Measurements from ENCODE around the gene ARHGAP19. TPM values are rescaled to one million over a fixed set of nuclear protein-coding genes. Genes with fewer than 3 reads are reported as not detected.
A peak's percentile ranks its signal among the peaks of the same experiment; 100 is the strongest.

Gene ARHGAP19
- total and polyA plus RNA-seq, 7 donors = 3.0 to 9.1 (median 6.0) TPM

DNA sequence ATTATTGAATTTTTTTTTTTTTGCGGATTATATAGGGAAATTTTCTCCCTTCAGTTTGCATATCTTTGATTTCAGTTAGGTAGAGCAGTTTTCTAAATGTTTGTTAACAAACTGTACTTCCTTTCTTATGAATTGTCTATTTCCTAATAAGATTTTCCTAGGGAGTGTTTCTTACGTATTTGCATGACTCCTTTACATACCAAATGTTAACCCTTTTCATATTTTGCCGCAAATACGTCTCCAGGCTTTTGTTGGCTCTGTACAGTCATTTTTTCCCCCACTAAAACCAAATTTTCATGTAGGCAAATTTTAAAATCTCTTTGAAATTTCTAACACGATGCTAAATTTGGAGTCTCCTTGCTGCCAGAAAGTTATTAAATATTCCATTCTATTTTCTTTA is 44.0 kb upstream of the ARHGAP19 start:
- 8 to 37% methylated on average over 5 of the region's 5 CpGs for WGBS, 2 donors
- DNase-seq = no peak
- peaks cover 0 to 39% (median 31%) of the 10 kb centered on the region in 4 donors for H3K4me1 ChIP-seq
- H3K4me3 ChIP-seq = no peak overlapping the region
- no peaks in the 10 kb centered on the region for H3K9me3 ChIP-seq
- H3K27me3 ChIP-seq = no peaks in the 10 kb centered on the region
- intact Hi-C loops (cut with DNase I) = no loop called here
- TF ChIP-seq POLR2A (IDR thresholded peaks at IDR 0.05) (no peak), EP300 (IDR thresholded peaks at IDR 0.05) (no peak), POLR2AphosphoS5 (IDR thresholded peaks at IDR 0.05) (no peak)
- TF ChIP-seq, protein P1, sequence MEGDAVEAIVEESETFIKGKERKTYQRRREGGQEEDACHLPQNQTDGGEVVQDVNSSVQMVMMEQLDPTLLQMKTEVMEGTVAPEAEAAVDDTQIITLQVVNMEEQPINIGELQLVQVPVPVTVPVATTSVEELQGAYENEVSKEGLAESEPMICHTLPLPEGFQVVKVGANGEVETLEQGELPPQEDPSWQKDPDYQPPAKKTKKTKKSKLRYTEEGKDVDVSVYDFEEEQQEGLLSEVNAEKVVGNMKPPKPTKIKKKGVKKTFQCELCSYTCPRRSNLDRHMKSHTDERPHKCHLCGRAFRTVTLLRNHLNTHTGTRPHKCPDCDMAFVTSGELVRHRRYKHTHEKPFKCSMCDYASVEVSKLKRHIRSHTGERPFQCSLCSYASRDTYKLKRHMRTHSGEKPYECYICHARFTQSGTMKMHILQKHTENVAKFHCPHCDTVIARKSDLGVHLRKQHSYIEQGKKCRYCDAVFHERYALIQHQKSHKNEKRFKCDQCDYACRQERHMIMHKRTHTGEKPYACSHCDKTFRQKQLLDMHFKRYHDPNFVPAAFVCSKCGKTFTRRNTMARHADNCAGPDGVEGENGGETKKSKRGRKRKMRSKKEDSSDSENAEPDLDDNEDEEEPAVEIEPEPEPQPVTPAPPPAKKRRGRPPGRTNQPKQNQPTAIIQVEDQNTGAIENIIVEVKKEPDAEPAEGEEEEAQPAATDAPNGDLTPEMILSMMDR (IDR thresholded peaks at IDR 0.05) = no peak
- peak overlapping the region in 1 of 4 donors; percentile 32 for H3K27ac ChIP-seq
- no peaks in the 10 kb centered on the region for H3K36me3 ChIP-seq

DNA sequence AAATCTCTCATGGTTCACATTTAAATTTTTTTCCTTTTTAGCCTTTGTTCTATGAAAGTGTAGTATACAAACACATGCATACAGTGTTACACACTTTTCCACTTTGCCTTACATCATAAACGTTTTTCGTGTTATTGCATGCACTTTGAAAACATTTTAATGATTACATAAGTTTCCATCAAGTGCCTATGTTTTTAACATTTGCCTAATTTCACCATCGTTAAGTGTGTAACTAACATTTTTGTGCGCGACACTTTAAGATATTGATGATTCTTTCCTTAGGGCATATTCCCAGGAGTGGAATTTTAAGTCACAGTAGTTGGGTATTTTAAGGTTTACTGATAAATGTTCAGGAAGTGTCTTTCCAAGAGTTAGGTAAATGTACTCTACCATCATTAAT is 43.6 kb upstream of the ARHGAP19 start:
- Histone ChIP-seq H3K36me3 (no peaks in the 10 kb centered on the region), H3K27me3 (no peaks in the 10 kb centered on the region), H3K4me1 (peaks cover 0 to 44% (median 35%) of the 10 kb centered on the region in 4 donors), H3K9me3 (no peaks in the 10 kb centered on the region), H3K4me3 (no peak overlapping the region), H3K27ac (no peak overlapping the region)
- TF ChIP-seq EP300 (IDR thresholded peaks at IDR 0.05) (no peak), POLR2AphosphoS5 (IDR thresholded peaks at IDR 0.05) (no peak), POLR2A (IDR thresholded peaks at IDR 0.05) (no peak)
- TF ChIP-seq, protein P1 (IDR thresholded peaks at IDR 0.05) = no peak
- intact Hi-C loops (cut with DNase I) = no loop called here
- no peak for DNase-seq
- WGBS, 2 donors = 39 to 61% methylated on average over 5 of the region's 5 CpGs

DNA sequence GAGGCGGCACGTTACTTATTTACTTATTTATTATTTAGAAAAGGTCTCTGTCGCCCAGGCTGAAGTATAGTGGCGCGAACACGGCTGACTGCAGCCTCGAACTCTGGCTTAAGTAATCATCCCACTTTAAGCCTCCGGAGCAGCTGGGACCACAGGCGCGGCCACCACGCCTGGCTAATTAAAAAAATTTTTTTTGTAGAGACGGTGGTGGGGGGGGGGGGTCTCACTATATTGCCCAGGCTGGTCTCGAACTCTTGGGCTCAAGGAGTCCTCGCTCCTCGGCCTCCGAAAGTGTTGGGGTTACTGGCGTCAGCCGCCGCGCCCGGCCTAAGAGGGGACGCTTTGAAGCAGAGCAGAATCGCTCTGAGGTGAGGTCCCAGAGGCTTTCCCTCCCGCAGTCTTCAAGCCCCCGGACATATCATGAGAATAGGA is 42.8 kb upstream of the ARHGAP19 start:
- H3K27ac ChIP-seq = peak overlapping the region; percentile 93 to 95 (median 94)
- H3K4me3 ChIP-seq = peak overlapping the region; percentile 79 to 92 (median 81)
- H3K36me3 ChIP-seq = no peaks in the 10 kb centered on the region
- 10 to 17% methylated on average over 25 of the region's 25 CpGs for WGBS, 2 donors
- intact Hi-C loops (cut with DNase I) = no loop called here
- TF ChIP-seq, protein P1 (IDR thresholded peaks at IDR 0.05) = no peak
- TF ChIP-seq POLR2AphosphoS5 (IDR thresholded peaks at IDR 0.05) (no peak), POLR2A (IDR thresholded peaks at IDR 0.05) (no peak), EP300 (IDR thresholded peaks at IDR 0.05) (no peak)
- no peak for DNase-seq
- H3K9me3 ChIP-seq = no peaks in the 10 kb centered on the region
- peaks cover 0 to 52% (median 41%) of the 10 kb centered on the region in 4 donors for H3K4me1 ChIP-seq
- no peaks in the 10 kb centered on the region for H3K27me3 ChIP-seq

DNA sequence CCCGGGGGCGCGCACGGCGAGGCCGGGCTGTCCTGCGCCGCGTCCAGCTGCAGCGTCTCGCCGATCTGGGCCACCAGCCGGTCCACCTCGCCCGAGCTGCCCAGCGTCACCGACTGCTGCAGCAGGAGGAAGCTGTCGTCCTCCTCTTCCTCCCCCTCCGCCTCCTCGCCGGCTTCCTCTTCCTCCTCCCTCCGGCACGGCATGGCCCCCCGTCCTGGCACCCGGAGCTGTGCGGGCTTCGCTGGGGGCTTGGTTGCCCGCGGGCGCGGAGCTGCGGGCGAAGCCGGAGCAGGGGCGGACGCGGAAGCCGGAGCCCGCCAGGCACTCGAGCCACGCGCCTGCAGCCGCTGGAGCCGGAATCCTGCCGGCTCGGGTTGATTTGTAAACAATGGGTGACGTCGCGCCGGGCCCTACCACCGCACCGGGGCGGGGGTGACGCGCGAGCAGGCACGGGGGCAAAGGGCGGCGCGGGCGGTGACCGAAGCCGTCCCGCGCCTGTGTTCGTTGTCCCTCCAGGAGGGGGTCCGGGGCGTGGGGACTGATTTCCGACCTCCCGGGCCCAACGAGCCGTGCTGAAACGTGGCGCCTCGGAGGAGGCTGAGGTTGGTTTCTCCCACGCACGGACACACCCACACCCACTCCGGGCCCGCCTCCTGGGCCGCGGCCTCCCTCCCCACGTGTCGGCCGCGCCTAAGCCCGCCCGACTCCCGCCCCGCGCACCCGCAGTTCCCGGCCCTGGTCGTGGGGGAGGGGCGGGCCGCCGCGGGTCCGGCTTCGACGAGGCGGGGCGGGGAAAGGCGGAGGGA is 42.1 kb upstream of the ARHGAP19 start, which contains the start of gene FRAT2:
Gene FRAT2, minus strand, starts transcription at position 360 of the 806 bp plus-strand sequence. Its CDS starts 157 bp downstream, at position 203.
- 0% methylated on average over 103 of the region's 103 CpGs for WGBS, 2 donors
- intact Hi-C loops (cut with DNase I) = loop anchor here (1.0 to 5.0 kb wide), 2 partner anchors 42 to 68 kb away; partner anchors contain the start of genes ARHGAP19 and RRP12
- peak within 1 kb of the TSS; percentile 79 to 92 (median 81) for H3K4me3 ChIP-seq
- H3K4me1 ChIP-seq = peaks cover 0 to 58% (median 47%) of the 10 kb centered on the region in 4 donors
- H3K27ac ChIP-seq = peak within 1 kb of the TSS; percentile 93 to 95 (median 94)
- peak; percentile 96 for DNase-seq
- H3K36me3 ChIP-seq = peaks cover 0 to under 1% (median 0%) of the 10 kb centered on the region in 4 donors
- H3K27me3 ChIP-seq = no peaks in the 10 kb centered on the region
- H3K9me3 ChIP-seq = no peaks in the 10 kb centered on the region
- TF ChIP-seq POLR2AphosphoS5 (IDR thresholded peaks at IDR 0.05) = peak; percentile 76 to 92 (median 89)
- peak in 1 of 4 donors; percentile 15 for TF ChIP-seq EP300 (IDR thresholded peaks at IDR 0.05)
- TF ChIP-seq, protein P1 (IDR thresholded peaks at IDR 0.05) = no peak
- peak; percentile 72 to 77 for TF ChIP-seq POLR2A (IDR thresholded peaks at IDR 0.05)

Data from sigmoid colon (tissue), 7 donors.